K562 (cell line): ENCODE measurements around the gene FZD10. TPM values are rescaled to one million over a fixed set of nuclear protein-coding genes. Genes with fewer than 3 reads are reported as not detected.

Experiments
- ARHGAP35 ChIP-seq: fragments of 450-650 bp; IDR thresholded peaks from 2 replicates; pipeline ENCODE4 v1.6.1; 2018; ENCODE audit not compliant: partially characterized antibody
- GABPB1 ChIP-seq: sonication (generic); formaldehyde crosslinking; IDR thresholded peaks from 2 replicates; pipeline ENCODE4 v1.8.0; 2022; ENCODE audit warnings: mild to moderate bottlenecking, missing genetic modification reagents
- SRSF9 ChIP-seq: fragments of 200-400 bp; formaldehyde crosslinking; IDR thresholded peaks from 2 replicates; pipeline ENCODE4 v1.6.1; 2017; ENCODE audit warnings: low read depth, low read length, borderline replicate concordance
- TCF7L2 ChIP-seq: fragments of 150-350 bp; IDR thresholded peaks from 2 replicates; pipeline ENCODE4 v1.6.1; 2016; ENCODE audit warnings: low read depth, mild to moderate bottlenecking, low read length, moderate library complexity
- TRIM25 ChIP-seq: fragments of 450-650 bp; IDR thresholded peaks from 2 replicates; pipeline ENCODE4 v1.7.0; 2016; ENCODE audit warnings: borderline replicate concordance
- ZBTB1 ChIP-seq: sonication (generic); formaldehyde crosslinking; IDR thresholded peaks from 2 replicates; pipeline ENCODE4 v1.8.1; 2023; ENCODE audit warnings: missing genetic modification reagents, low read depth, mild to moderate bottlenecking, borderline replicate concordance
- ZNF407 ChIP-seq: fragments of 450-650 bp; IDR thresholded peaks from 2 replicates; pipeline ENCODE4 v1.6.1; 2016; ENCODE audit warnings: low read depth
- ZNF507 ChIP-seq: conservative IDR thresholded peaks from 2 replicates; pipeline ENCODE4 v1.6.1; 2017; ENCODE audit warnings: missing genetic modification characterization, missing compliant biosample characterization
- polyA plus RNA-seq, 8 experiments: library from polyadenylated mRNA; depleted of rRNA in 4 of 8; stranded (reverse) in 5 of 8; unstranded in 3 of 8; fragments of >200 nt; fragmentation: Nextera tagmentation in 2 of 8; fragmentation: Illumina TruSeq in 1 of 8; extraction: Ambion mirVana in 2 of 8; extraction: Trizol in 1 of 8; gene quantifications; 2 replicates each; pipeline versions ENCODE4 v1.2.1 to v1.2.3, GENCODE V29; 2011 to 2014; ENCODE audit warnings: inconsistent platforms in 1 of 8, missing spikeins in 1 of 8
- total RNA-seq, 7 experiments: library from RNA; depleted of rRNA in 6 of 7; stranded (reverse); fragments of >200 nt in 6 of 7; fragmentation: Illumina TruSeq in 2 of 7; extraction: Trizol in 2 of 7; gene quantifications; 2 replicates each; pipeline versions ENCODE4 v1.2.1 to v1.2.3, GENCODE V29; 2011 to 2021; ENCODE audit warnings: low replicate concordance in 1 of 7
- TF ChIP-seq, protein P1 (sequence below), 2 experiments: fragments of 250-450 bp in 1 of 2; fragments of 450-650 bp in 1 of 2; sonication (Bioruptor Pico) in 1 of 2; IDR thresholded peaks; 2 replicates each; pipeline versions ENCODE4 v1.6.1 to v1.8.0; 2016 to 2021; ENCODE audit warnings: mild to moderate bottlenecking in 2 of 2, moderate library complexity in 2 of 2, missing compliant biosample characterization in 1 of 2, missing genetic modification characterization in 1 of 2
- TF ChIP-seq, protein P2 (sequence below): fragments of 450-650 bp; formaldehyde crosslinking; IDR thresholded peaks from 2 replicates; pipeline ENCODE4 v1.4.0; 2020; ENCODE audit warnings: mild to moderate bottlenecking, mixed read lengths
- TF ChIP-seq, protein P3 (sequence below): sonication (generic); formaldehyde crosslinking; IDR thresholded peaks from 2 replicates; pipeline ENCODE4 v1.4.0; 2020; ENCODE audit warnings: mild to moderate bottlenecking, missing genetic modification reagents

FZD10 gene
- total and polyA plus RNA-seq, 9 of the 15 experiments (the other 6 are each of a cell fraction or from before 2014, with no cell fraction given), result not detected

- TF ChIP-seq ZNF407 (no peak), TRIM25 (no peak), ZBTB1 (CRISPR knock-in tag) (no peak), ZNF507 (tag) (no peak), SRSF9 (no peak), GABPB1 (CRISPR knock-in tag) (no peak), ARHGAP35 (no peak), TCF7L2 (no peak)
- TF ChIP-seq, protein P1, sequence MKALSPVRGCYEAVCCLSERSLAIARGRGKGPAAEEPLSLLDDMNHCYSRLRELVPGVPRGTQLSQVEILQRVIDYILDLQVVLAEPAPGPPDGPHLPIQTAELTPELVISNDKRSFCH (CRISPR knock-in tag; IDR thresholded peaks at IDR 0.05), result no peak
- TF ChIP-seq, protein P1 (tag; IDR thresholded peaks at IDR 0.05), result no peak
- TF ChIP-seq, protein P2, sequence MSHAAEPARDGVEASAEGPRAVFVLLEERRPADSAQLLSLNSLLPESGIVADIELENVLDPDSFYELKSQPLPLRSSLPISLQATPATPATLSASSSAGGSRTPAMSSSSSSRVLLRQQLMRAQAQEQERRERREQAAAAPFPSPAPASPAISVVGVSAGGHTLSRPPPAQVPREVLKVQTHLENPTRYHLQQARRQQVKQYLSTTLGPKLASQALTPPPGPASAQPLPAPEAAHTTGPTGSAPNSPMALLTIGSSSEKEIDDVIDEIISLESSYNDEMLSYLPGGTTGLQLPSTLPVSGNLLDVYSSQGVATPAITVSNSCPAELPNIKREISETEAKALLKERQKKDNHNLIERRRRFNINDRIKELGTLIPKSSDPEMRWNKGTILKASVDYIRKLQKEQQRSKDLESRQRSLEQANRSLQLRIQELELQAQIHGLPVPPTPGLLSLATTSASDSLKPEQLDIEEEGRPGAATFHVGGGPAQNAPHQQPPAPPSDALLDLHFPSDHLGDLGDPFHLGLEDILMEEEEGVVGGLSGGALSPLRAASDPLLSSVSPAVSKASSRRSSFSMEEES (CRISPR knock-in tag), result no peak
- TF ChIP-seq, protein P3, sequence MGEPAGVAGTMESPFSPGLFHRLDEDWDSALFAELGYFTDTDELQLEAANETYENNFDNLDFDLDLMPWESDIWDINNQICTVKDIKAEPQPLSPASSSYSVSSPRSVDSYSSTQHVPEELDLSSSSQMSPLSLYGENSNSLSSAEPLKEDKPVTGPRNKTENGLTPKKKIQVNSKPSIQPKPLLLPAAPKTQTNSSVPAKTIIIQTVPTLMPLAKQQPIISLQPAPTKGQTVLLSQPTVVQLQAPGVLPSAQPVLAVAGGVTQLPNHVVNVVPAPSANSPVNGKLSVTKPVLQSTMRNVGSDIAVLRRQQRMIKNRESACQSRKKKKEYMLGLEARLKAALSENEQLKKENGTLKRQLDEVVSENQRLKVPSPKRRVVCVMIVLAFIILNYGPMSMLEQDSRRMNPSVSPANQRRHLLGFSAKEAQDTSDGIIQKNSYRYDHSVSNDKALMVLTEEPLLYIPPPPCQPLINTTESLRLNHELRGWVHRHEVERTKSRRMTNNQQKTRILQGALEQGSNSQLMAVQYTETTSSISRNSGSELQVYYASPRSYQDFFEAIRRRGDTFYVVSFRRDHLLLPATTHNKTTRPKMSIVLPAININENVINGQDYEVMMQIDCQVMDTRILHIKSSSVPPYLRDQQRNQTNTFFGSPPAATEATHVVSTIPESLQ, result no peak
Observed at GRCh38 chr12:130144256-130144655, 18.0 kb upstream of the FZD10 start (continued).
